SK-N-SH (cell line): ENCODE measurements around the gene CCL23.

Experiments
- CTCF ChIP-seq: fragments of 200-600 bp; sonication (generic); IDR thresholded peaks from 2 replicates; pipeline ENCODE4 v1.6.1; 2017; ENCODE audit warnings: antibody characterized with exemption, mild to moderate bottlenecking, moderate library complexity
- EP300 ChIP-seq, 2 experiments: IDR thresholded peaks; 2 replicates each; pipeline versions ENCODE4 v1.4.0 to v1.6.1; 2012; ENCODE audit warnings: borderline replicate concordance in 1 of 2, low read depth in 1 of 2, low read length in 1 of 2
- EZH2phosphoT487 ChIP-seq: fragments of 200-600 bp; sonication (generic); IDR thresholded peaks from 2 replicates; pipeline ENCODE4 v1.6.1; 2017; ENCODE audit warnings: low read depth, mixed run types, mild to moderate bottlenecking, antibody characterized with exemption, moderate library complexity, borderline replicate concordance
- POLR2AphosphoS5 ChIP-seq: IDR thresholded peaks from 2 replicates; pipeline ENCODE4 v1.6.1; 2012; ENCODE audit warnings: low read depth, low read length
- SIN3A ChIP-seq: IDR thresholded peaks from 2 replicates; pipeline ENCODE4 v1.6.1; 2012; ENCODE audit warnings: low read depth, mild to moderate bottlenecking, low read length, moderate library complexity, borderline replicate concordance
- SMC3 ChIP-seq: IDR thresholded peaks from 2 replicates; pipeline ENCODE4 v1.6.1; 2012; ENCODE audit warnings: low read depth, low read length, improper control_type of control experiment
- TAF1 ChIP-seq: IDR thresholded peaks from 2 replicates; pipeline ENCODE4 v1.6.1; 2012; ENCODE audit warnings: low read depth, mild to moderate bottlenecking, low read length, moderate library complexity, borderline replicate concordance
- ZBTB33 ChIP-seq: IDR thresholded peaks from 2 replicates; pipeline ENCODE4 v1.4.0; 2012; ENCODE audit warnings: low read depth, borderline replicate concordance
- TF ChIP-seq, protein P1 (sequence below): fragments of 150-350 bp; IDR thresholded peaks from 2 replicates; pipeline ENCODE4 v1.6.1; 2017; ENCODE audit warnings: antibody characterized with exemption, low read length, low read depth, borderline replicate concordance

- TF ChIP-seq CTCF (no peak), EP300 (IDR thresholded peaks at IDR 0.05; ENCODE audit: borderline replicate concordance in 1 of 2, low read depth in 1 of 2, low read length in 1 of 2) (no peak), ZBTB33 (no peak), SIN3A (no peak), TAF1 (no peak), POLR2AphosphoS5 (no peak), EZH2phosphoT487 (no peak), SMC3 (no peak)
- TF ChIP-seq, protein P1, sequence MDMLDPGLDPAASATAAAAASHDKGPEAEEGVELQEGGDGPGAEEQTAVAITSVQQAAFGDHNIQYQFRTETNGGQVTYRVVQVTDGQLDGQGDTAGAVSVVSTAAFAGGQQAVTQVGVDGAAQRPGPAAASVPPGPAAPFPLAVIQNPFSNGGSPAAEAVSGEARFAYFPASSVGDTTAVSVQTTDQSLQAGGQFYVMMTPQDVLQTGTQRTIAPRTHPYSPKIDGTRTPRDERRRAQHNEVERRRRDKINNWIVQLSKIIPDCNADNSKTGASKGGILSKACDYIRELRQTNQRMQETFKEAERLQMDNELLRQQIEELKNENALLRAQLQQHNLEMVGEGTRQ = no peak
These were observed 38.2 kb upstream of the CCL23 start for GRCh38 chr17:36055921-36056520.
